GM18870 (cell line): ENCODE data around the gene GSTM4.
A peak's percentile ranks its signal among the peaks of the same experiment; 100 is the strongest.
"Not testable (repeated sequence)": the region's sequence is repeated elsewhere in the genome, so short reads cannot be mapped to it uniquely, and the experiment has no call there.

Source experiments
- ATAC-seq: cut with Tn5 transposase; IDR thresholded peaks from one replicate; pipeline ENCODE4 v1.9.1; 2021; ENCODE audit warnings: moderate library complexity; ENCODE audit not compliant: unreplicated experiment

Gene GSTM4

DNA sequence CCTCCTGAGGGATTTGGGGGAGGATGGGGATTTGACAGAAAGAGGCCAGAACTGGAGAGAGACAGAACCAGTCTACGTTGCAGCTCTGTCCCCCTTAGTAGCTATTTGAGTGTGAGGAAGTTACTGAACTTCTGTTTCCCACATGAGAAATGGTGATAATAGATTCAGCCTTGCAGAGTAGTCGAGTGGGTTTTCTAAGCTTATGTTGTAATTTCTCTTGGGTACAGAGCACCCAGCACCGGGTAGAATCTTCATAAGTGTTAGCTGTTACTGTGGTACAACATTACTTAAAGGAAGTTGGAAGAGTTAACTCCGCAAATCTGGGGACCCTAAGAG, 4.8 kb downstream of the GSTM4 start:
- ATAC-seq = not testable (repeated sequence)

DNA sequence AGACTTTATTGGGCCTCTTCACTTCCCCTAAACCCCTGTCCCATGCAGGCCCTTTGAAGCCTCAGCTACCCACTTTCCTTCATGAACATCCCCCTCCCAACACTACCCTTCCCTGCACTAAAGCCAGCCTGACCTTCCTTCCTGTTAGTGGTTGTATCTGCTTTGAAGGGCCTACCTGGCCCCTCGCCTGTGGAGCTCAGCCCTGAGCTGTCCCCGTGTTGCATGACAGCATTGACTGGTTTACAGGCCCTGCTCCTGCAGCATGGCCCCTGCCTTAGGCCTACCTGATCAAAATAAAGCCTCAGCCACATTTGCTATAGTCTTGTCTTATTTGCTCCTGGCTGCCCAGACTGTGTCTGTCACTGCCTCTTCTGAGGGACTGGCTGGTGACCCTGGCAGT, 5.5 kb downstream of the GSTM4 start:
- ATAC-seq = no peak

DNA sequence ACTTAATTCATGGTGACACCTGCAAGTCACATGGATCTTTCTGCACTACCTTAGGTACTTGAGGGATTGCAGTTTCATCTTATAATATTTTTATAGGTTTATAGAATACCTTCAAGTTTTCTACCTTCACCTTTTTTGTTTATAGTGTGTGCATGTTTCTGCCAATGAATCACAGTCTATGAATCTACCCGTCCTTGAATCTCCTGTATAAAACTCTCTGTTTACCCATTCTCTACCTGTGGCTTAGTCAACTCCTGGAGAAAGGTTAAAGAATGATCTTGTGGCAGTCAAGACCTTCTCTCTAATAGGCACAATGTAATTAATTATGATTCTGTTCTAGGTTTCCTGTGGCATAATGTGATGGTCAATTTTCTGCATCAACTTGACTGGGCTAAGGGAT, 8.8 kb downstream of the GSTM4 start:
- no peak for ATAC-seq

- no peak for ATAC-seq
Measured at GRCh38 chr1:109667452-109668122, 11.7 kb downstream of the GSTM4 start, which contains the start of gene GSTM2. GSTM2 (plus strand) TSS chr1:109668057; CDS start chr1:109668116, 59 bp downstream.

DNA sequence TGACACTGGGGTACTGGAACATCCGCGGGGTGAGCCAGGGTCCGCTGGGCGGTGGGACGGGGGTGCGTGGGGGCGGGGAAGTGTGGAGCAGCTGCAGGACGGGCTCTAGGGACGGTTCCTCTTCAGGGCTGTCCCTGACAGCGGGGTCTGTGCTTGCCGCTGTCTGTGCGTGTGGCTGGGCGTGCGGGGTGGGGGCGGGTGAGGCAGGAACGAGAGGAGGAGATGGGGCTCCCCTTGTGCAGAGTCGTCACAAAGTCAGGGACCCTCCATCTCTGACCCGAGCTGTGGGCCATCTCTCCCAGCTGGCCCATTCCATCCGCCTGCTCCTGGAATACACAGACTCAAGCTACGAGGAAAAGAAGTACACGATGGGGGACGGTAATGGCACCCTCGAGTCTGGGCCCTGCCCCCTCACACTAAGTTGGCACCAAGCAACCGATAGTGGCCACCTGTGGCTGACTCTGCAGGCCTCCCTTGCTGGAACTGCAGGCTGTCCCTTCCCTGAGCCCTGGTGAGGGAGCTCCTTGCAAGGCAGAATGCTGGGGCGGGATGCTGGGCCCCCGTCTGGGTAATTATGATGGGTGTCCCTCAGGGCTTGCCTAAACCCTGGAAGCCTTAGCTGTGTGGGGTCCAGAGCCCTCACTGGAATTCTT, 12.3 kb downstream of the GSTM4 start:
- no peak for ATAC-seq

- no peak for ATAC-seq
Measured at GRCh38 chr1:109669246-109669948, 13.5 kb downstream of the GSTM4 start.

DNA sequence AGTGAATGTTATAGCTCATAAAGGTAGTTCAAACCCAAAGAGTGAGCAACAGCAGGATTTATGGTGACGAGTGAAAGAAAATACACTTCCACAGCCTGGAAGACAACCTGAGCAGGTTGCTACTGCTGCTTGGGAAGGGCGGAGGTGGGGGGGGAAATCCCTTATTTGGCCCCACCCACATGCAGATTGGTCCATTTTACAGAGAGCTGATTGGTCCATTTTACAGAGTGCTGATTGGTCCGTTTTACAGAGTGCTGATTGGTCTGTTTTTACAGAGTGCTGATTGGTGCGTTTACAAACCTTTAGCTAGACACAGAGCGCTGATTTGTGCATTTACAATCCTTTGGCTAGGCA, 14.0 kb downstream of the GSTM4 start:
- not testable (repeated sequence) for ATAC-seq

- no peak for ATAC-seq
Measured at GRCh38 chr1:109671067-109671466, 15.2 kb downstream of the GSTM4 start.

DNA sequence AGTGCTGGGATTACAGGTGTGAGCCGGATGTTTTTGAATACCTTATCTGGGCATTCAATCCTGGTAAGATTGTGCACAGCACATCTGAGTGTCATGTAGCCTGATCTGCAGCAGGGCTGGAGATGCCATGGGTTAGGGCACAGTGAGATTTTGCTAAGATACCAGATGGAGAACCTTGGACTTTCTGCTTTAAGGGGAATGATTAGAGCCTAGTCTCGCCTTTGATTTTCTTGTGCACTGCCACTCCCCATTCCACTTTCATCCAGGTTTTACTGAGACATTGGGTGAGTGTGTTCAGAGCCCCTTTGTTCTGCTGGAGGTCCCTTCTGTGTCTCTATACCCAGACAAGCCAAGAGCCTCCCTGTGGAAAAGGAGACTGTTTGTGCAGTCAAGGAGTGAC, 18.0 kb downstream of the GSTM4 start:
- ATAC-seq = not testable (repeated sequence)

GRCh38 chr1:109676683-109677381, 20.9 kb downstream of the GSTM4 start:
- ATAC-seq = not testable (repeated sequence)

DNA sequence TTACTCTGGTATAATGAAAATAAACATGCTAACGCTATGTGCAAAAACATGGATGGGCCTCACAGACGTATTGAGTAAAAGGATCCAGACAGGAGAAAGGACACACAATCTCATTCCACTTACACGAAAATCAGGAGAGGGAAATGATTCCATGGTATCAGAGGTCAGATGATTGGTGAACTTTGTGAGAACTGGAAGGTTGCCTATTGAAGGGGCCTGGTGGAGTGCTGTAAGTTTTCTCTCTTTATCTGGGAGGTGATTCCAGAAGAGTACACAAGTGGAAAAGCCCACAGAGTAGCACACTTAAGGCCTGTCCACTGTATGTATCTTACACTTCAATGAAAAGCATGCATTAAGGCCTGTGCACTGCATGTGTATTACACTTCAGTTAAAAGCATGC, 21.6 kb downstream of the GSTM4 start:
- no peak for ATAC-seq

GRCh38 chr1:109678637-109679036, 22.7 kb downstream of the GSTM4 start:
- not testable (repeated sequence) for ATAC-seq

- not testable (repeated sequence) for ATAC-seq
Measured at GRCh38 chr1:109684777-109685176, 28.9 kb downstream of the GSTM4 start.

- ATAC-seq = not testable (repeated sequence)
Measured at GRCh38 chr1:109685399-109685798, 29.5 kb downstream of the GSTM4 start.

DNA sequence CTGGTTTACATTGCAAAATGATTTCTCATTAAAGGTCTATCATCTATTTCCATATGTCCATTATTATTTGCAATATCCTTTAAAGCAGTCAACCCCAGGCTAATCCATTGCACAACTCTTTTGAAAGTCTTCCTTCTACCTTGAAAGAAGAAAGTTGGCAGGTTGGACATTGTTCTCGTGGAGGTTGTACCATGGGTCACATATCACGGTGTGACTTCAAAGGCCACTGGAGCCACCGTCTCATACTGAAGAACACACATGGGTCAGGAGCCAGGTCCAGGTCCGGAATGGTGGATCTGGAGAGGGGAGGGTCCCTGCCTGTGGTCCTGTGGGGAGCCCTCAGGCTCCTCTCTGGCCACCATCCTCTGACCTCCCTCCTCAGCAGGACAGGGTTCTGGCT, 30.0 kb downstream of the GSTM4 start:
- ATAC-seq = not testable (repeated sequence)

DNA sequence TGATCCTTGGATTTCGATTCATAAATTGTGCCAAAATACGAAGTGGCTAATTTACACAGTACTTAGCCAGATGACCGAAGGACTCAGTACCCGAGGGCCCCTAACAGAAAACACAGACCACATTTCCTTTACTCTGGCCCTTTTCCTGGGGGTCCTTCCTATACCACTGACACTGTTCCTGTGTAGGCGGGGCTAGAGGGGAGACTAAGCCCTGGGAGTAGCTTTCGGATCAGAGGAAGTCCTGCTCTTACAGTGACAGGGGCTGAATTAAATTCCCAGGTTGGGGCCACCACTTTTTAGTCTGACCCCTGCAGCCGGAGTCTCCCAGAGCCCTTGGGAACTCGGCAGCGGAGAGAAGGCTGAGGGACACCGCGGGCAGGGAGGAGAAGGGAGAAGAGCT, 31.2 kb downstream of the GSTM4 start:
- ATAC-seq = not testable (repeated sequence)

GRCh38 chr1:109687641-109688499, 32.0 kb downstream of the GSTM4 start, which contains the start of gene GSTM1:
GSTM1 (plus strand) TSS chr1:109687817; CDS start chr1:109687874, 57 bp downstream.
- ATAC-seq = peak; percentile 61

- no peak for ATAC-seq
Measured at GRCh38 chr1:109689844-109690405, 34.0 kb downstream of the GSTM4 start.

DNA sequence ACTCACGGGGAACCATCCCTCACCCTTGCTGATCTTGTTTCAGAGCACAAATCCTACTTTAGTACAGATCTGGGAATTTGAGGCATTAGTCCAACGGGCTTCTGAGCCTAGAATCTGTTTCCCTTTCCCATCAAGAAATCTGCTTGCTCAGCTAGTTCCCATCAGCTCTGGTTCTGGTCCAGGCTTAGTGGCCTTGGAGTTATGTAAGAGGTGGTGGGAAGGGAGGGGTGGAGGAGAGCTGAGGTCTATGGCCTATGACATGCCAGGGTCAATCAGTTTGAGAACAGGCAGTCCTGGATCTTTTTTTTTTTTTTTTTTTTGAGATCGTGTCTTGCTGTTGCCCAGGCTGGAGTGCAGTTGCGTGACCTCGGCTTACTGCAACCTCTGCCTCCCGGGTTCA, 35.9 kb downstream of the GSTM4 start:
- ATAC-seq = no peak

DNA sequence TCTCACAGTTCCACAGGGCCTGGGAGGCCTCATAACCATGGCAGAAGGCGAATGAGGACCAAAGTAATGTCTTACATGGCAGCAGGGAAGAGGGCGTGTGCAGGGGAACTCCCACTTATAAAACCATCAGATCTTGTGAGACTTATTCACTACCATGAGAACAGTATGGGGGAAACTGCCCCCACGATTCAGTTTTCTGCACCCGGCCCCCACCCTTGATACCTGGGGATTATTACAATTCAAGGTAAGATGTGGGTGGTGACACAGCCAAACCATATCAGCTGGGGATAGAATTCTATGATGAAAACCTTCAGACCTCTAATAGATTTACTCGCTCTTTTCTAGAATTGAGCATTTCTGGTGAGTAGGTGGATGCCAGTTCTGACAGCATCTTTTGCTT, 38.5 kb downstream of the GSTM4 start:
- not testable (repeated sequence) for ATAC-seq
